ENCODE results near the gene CDKN1A.

CDKN1A gene

GRCh38 chr6:36678488-36679042, at the start of gene CDKN1A:
TSS of gene CDKN1A (plus strand) at chr6:36678714. CDS start at chr6:36684102, 5,388 bp downstream.
- H3K4me3 ChIP-seq (ENCODE audit: low read depth, low read length): peak within 1 kb of the TSS; percentile 98
- no peak for TF ChIP-seq CTCF (IDR thresholded peaks at IDR 0.05; ENCODE audit: insufficient read depth, low read depth, low read length, missing control alignments)
- DNase-seq (ENCODE audit: low read depth): peak; percentile 94

GRCh38 chr6:36629784-36630183, 48.7 kb upstream of the CDKN1A start:
- no peak for DNase-seq (ENCODE audit: low read depth)
- no peak overlapping the region for H3K4me3 ChIP-seq (ENCODE audit: low read depth, low read length)
- TF ChIP-seq CTCF (IDR thresholded peaks at IDR 0.05; ENCODE audit: insufficient read depth, low read depth, low read length, missing control alignments): no peak

GRCh38 chr6:36631326-36632011, 47.0 kb upstream of the CDKN1A start:
- DNase-seq (ENCODE audit: low read depth): no peak
- TF ChIP-seq CTCF (IDR thresholded peaks at IDR 0.05; ENCODE audit: insufficient read depth, low read depth, low read length, missing control alignments): no peak
- H3K4me3 ChIP-seq (ENCODE audit: low read depth, low read length): no peak overlapping the region

- H3K4me3 ChIP-seq (ENCODE audit: low read depth, low read length): no peak overlapping the region
- no peak for DNase-seq (ENCODE audit: low read depth)
- TF ChIP-seq CTCF (IDR thresholded peaks at IDR 0.05; ENCODE audit: insufficient read depth, low read depth, low read length, missing control alignments): no peak
These were observed 45.1 kb upstream of the CDKN1A start for GRCh38 chr6:36633370-36633769.

GRCh38 chr6:36633915-36634314, 44.6 kb upstream of the CDKN1A start:
- H3K4me3 ChIP-seq (ENCODE audit: low read depth, low read length): no peak overlapping the region
- no peak for DNase-seq (ENCODE audit: low read depth)
- no peak for TF ChIP-seq CTCF (IDR thresholded peaks at IDR 0.05; ENCODE audit: insufficient read depth, low read depth, low read length, missing control alignments)

GRCh38 chr6:36634317-36635108, 44.0 kb upstream of the CDKN1A start:
- no peak for TF ChIP-seq CTCF (IDR thresholded peaks at IDR 0.05; ENCODE audit: insufficient read depth, low read depth, low read length, missing control alignments)
- DNase-seq (ENCODE audit: low read depth): no peak
- no peak overlapping the region for H3K4me3 ChIP-seq (ENCODE audit: low read depth, low read length)
